GF-D8 (cell line): ENCODE data around the gene RTP3.
"Not testable (repeated sequence)": the region's sequence is repeated elsewhere in the genome, so short reads cannot be mapped to it uniquely, and the experiment has no call there.

Experiments used
- DNase-seq: peaks from one replicate; lab custom pipeline; 2025; lab: John Stamatoyannopoulos, UW

RTP3 gene

DNA sequence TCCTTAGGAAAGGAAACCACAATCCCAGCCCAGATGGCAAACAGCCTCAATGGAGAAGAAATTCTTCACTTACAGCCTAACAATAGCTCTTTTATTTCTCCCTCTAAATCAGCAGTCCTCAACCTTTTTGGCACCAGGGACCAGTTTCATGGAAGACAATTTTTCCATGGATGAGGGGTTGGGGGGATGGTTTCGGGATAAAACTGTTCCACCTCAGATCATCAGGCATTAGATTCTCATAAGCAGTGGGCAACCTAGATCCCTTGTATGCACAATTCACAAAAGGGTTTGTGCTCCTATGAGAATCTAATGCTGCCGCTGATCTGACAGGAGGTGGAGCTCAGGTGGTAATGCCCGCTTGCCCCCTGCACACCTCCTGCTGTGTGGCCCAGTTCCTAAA, 50.8 kb downstream of the RTP3 start:
- not testable (repeated sequence) for DNase-seq

DNA sequence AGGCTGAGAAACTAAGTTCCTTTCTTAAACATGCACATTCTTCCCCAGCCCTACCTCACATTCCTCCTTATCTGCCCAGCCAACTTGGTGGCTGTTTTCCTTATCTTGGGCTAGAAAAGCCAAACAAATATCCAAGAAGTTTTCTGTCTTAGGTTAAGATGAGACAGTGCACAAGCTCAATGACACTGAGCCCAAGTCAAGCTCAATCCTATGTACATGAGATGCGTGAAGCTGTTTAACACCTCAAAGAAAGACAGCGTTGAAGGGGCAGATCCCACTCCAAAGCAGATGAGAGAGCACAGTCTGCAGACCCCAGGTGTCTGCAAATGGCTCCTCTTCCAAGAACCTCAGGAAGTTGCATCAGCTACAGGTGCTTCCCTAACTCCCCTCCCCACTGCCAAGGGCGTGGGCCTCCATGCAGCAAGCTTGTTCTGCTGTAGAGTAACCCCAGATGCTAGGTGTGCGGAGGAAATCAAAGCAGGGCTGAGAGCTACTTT, 51.7 kb downstream of the RTP3 start:
- no peak for DNase-seq

DNA sequence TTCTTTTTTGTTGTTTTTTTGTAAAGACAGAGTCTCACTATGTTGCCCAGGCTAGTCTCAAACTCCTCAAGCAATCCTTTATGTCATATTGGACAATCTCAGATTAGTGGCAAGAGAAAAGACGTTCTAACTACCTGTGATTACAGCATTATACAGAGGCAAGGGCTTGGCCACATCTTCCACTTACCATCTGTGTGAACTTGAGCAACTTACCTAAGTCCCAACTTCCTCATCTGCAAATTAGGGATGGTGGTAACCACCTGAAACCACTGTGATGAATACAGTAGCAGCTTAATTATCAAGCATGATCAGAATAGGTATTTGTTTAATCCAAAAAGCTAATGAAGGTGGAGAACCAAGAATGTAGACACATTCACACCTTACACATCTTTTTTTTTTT, 52.2 kb downstream of the RTP3 start:
- DNase-seq: no peak
